SKM-1 treated with dmso at 0.1 percent for 144 hours (cell line): ENCODE measurements around the gene HNRNPU.
"Not testable (repeated sequence)": the region's sequence is repeated elsewhere in the genome, so short reads cannot be mapped to it uniquely, and the experiment has no call there.

ENCODE experiments used
- DNase-seq: peaks from one replicate; lab custom pipeline; 2025; ENCODE audit not compliant: unreplicated experiment; lab: John Stamatoyannopoulos, UW

Gene HNRNPU

DNA sequence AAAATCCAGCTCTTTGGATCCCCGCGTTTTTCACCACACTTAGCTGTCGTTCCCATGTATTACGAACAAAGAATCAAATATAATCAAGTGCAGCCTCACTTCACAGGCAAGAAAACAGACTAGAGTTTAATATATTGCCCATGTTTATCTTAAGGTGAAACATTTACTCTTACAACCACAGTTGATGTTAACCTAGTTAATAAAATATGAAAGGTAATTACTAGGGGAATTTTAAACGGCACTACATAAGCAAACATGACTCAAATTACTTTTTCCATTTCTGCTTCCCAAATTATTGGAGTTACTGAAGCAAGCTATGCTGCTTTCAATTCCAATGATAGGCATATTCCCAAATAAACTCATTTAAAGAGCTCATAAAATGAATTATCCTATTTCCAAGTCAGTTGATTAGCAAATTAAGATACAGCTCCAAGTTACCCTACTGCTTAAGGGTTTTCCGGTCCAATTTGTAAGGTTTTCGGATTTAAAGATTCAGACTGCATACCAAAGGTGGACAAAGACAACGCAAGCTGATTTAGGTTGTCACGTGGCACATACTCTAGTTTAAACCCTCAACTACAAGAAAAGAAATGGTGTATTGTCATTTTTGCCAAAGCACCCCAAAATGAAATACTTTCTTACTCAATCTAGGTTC is 22.9 kb downstream of the HNRNPU start:
- DNase-seq, result no peak

DNA sequence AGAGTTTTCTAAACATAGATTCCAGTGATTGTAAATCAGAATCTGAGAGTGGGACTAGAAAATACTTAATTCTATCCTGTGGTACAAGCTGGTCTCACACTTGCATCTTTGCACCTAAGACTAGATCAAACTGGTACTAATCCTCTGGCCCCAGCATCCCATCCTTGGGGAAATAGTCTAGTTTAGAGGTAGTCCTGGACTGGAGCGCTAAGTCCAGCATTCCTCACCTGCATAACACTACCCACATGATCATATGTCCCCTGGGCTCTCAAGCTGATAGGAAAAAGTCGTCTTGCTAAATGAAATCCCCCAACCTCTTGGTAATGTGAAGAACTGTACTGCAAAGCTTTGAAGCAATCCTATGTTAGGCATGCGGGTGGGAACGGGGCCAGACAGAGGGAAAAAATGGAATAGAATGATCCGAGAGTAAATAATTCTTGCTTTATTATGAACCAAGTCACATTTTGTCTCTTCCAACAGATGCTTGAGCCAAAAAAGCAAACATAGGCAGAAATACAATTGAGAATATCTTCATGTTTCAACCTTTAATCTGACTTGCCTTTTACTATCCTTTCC is 24.0 kb downstream of the HNRNPU start:
- no peak for DNase-seq

DNA sequence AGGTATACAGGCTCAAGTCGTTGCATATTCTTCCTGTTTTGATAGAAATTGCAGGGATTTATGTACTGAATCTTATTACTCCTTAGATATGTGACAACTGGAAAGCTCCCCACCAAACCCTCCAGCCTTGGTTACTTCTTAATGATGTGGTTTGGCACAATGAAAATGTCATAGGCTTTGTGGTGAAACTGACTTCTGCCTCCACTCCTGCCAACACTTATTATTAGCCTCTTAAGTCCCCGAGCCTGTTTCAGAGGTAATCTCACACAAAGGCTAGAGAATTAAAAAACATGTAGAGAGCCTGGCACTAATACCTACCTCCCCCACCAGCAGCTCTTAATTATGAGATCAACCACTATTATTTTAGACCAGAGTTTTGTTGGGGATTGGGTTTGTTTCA is 24.7 kb downstream of the HNRNPU start:
- no peak for DNase-seq

DNA sequence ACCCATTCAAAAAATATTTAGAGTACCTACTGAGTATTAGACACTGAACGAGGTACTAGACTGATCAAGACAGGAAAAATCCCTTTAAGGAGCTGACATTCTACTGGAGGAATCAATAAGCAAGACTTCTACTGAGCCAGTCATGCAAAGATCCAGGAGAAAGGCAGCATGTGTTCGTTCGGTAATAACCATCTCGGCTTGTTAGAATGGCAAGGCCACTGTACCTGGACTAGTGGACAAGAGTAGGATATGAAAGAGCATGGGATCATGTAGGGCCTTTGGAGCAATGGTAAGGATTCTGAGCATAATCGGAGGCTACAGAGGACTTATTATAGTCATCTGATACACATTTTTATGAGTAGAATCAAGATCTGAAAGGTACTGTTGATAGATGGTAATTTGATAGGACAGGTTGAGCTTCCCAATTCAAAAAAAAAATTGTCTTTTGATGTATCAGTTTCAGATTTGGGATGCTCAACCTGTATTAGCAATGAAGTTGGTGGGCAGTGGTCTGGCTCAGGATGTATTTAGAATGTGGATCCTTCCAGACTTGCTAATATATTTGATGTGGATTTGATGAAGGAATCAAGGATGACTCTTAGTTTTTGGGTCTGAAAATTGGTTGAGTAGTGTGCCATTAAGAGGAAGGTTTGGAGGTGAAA is 26.6 kb downstream of the HNRNPU start:
- no peak for DNase-seq

DNA sequence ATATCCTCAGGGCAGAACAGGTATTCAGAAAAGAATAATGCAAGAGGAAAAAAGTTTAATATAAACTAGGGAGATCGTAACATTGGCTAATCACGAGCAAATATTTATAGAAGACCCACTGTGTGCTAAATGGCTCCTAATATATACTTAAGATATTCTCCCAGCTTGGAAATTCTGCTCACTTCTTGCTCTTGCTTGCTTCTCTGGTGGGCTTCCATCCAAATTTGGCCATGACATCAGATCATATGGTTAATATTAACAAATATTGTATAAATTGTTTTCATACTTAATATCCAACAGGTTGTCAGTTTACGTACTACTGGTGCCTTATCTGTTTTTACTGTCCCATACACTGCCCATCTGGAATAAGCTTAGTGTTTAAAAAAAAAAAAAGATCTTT is 27.8 kb downstream of the HNRNPU start:
- no peak for DNase-seq

DNA sequence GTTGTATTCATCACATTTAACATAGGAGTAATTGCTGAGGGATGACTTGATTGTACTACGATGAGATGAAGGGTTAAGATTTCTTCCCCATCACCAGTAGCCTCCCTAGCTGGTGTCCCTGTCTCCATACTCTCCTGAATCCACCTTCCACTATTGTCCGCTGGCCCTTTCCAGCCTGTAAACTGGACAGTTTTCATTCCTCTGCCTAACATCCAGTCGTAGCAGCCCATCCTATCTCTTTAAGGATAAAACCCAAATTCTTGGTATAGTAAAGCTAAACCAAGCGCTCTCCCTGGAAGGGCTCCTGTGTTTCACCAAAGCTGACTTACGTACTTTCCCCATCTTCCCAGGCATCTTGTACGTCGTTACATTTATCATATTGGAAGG is 28.2 kb downstream of the HNRNPU start:
- peak; percentile 42 for DNase-seq

DNA sequence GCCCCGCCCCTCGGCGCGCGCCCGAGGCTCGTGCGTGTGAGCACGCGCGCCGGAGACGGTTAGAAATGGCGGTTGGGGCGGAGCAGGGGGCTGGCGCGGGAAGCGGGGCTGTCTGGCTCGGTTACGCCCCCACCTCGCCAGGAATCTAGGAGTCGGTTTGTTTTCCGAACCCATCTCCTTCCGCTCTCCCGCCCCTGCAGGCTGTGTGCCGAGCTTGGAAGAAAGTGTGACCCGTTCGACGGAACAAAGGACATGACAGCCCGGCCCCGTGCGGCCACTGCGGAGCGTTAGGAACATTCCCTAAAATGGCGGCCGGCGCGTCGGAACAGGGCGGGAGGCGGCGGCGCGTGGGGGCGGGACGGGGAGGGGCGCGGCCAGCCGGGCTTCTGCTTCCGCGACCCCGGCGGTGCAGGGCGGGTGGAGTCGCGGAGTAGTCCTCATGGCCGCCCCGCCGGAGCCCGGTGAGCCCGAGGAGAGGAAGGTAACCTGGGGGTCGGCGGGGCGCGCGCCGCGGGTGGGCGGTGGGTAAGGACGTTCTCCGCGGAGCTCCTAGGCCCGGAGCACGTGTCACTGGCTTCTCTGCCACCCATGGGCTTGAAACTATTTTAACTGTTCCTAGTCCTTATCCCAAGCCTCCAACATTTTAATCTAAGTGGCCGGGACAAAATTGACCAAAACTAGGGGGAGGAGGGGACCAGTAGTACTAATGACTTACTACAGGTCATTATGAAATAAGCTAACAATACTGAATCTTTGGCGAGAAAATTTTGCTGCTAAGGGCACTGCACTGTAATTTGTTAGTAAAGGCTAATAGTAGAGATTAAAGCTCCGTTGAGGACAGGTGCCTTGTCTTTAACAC is 28.8 kb downstream of the HNRNPU start, which contains the start of gene COX20:
Gene COX20 (plus strand): TSS at position 383 of the 859 bp plus-strand sequence. CDS start 57 bp downstream, at position 440.
- DNase-seq, result peak; percentile 97

DNA sequence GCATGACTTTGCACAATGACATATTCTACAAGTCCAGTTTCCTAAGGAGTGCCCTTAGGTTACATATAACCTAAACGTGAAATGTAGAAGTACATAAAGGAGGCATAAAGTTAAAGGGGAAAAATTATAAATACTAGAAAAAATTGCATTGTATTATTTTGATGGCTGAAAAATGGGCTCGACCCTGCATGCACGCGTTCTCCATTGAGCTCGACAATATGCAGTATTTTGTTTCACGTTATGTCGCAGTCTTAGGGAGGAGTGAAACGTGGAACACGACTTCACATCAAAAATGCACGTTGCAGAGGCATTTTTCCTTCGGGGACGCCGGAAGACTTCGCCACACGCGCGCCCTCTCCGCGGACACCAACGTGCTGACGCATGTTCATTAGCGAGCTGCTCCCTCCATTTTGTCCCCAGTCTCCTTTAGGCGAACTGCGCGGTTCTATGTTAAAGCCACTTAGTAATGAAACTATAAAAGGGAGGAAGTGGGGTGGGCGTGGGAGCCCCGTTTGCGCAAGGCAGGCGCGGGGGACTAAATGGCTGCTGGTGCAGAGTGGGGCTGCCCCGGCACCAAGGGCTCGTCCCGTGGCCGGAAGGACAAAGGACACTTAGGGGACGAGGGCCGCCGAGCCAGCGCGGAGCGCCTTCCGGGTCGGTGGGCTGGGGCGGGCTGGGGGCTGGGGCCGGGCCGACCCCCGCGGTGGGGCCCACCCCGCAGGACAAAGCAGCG is 29.6 kb downstream of the HNRNPU start:
- peak; percentile 97 for DNase-seq

DNA sequence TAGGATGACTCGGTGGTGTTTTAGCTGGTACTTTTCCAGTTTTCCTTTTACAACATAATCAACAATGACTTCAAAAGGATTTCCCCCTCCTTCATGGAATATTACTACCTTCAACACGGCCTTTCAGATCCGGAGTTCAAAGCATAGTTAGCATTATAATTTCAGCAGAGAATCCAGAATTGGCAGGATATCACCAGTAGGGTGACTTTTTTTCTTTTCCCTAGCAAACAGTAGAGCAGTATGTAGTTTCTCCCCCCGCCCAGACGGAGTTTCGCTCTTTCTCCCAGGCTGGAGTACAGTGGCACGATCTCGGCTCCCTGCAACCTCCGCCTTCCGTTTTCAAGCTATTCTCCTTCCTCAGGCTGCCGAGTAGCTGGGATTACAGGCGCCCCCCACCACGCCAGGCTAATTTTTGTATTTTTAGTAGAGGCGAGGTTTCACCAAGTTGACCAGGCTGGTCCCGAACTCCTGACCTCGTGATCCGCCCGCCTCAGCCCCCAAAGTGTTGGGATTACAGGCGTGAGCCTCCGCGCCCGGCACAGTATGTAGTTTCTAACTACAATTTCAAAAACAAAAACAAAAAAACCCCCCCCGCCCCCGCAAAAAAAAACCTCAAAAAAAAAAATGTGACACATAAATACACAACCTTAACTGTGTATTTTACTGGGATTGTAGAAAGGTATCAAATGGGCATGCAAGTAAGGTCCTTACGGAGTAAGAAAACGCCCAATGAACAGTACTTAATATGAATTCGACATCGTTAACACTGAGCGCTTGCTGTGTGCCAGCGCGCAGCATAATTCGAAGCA is 30.4 kb downstream of the HNRNPU start:
- peak; percentile 91 for DNase-seq

DNA sequence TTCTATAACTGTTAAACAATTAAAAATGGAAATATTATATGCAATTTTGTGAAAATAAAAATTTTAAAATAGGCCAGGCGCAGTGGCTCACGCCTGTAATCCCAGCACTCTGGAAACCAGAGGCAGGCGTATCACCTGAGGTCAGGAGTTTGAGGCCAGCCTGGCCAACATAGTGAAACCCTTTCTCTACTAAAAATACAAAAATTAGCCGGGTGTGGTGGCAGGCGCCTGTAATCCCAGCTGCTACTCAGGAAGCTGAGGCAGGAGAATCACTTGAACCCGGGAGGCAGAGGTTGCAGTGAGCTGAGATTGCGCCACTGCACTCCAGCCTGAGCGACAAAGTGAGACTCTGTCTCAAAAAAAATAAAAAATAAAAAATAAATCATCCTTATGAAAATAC is 31.1 kb downstream of the HNRNPU start:
- DNase-seq, result not testable (repeated sequence)

DNA sequence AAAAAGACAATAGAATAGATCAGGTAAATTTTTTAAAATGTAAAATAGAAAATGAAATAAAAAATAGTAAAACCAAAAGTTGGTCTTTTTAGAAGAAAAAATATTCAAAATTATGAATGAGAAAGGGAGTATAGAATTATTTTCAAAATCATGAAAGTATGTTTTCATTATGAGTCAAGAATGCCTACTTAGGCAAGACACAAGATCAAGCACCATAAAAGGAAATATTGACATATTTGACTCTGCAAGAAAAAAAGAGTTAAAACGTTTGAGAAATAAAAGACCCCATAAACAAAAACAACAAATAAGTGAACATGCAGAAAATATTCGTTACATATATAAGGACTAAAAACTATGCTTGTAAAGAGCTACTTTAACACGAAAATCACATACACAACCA is 33.7 kb downstream of the HNRNPU start:
- no peak for DNase-seq

DNA sequence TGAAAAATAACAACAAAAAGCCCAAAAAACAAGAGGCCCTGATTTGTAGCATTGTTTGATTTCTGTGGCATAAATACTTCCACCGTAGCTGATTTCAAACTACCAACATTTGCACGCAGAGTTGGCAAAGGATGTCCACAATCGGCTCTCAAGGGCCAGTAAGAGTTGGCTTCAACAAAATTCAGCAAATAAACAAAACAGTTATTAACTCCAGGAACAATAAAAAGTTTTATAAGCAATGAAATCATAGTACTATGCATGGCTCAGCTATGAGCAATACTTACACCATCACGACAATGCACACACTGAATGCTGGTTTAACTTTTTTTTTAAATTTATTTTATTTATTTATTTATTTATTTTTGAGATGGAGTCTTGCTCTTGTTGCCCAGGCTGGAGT is 37.6 kb downstream of the HNRNPU start:
- DNase-seq, result no peak

DNA sequence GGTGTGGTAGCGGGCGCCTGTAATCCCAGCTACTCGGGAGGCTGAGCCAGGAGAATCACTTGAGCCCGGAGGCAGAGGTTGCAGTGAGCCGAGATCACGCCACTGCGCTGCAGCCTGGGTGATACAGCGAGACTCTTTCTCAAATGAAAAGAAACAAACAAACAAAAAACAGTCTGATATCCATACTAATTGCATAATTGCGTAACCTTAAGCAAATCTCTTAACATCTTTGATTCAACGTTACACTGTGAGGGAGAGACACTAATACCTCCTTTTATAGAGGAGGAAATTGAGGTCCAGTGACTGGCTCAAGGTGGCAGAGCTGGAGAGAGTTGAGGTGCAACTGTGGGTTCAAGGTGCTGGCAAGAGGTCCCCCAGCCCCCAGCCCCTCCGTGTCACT is 41.5 kb downstream of the HNRNPU start:
- DNase-seq, result no peak

DNA sequence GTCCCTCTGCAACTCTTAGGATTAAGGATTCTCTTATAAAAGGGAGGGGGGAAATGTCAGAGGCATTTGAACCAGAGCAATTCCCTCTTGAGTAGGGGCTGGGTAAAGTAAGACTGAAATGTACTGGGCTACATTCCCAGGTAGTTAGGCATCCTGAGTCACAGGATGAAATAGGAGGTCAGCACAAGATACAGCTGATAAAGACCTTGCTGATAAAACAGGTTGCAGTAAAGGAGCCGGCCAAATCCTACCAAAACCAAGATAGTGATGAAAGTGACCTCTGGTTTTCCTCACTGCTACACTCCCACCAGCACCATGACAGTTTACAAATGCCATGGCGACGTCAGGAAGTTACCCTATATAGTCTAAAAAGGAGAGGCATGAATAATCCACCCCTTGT is 43.2 kb downstream of the HNRNPU start:
- DNase-seq, result no peak

DNA sequence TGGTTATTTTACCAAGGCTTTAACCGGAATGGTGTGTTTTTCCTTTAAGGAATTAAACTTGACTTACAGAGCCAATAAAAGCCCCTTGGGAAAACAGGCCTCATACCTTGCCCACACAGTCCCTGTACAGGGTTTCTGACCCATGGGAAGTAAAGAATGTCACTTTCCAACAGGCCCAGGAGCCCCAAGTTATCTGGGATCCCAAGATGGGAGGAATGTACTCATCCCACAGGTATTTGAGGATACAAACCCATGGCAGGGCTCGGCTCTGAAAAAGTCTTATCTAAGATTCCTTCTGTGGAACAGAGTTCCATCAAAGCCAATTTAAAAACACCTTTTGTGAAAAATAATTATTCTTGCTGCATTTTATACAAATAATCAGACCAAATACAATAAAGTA is 44.2 kb downstream of the HNRNPU start:
- no peak for DNase-seq

DNA sequence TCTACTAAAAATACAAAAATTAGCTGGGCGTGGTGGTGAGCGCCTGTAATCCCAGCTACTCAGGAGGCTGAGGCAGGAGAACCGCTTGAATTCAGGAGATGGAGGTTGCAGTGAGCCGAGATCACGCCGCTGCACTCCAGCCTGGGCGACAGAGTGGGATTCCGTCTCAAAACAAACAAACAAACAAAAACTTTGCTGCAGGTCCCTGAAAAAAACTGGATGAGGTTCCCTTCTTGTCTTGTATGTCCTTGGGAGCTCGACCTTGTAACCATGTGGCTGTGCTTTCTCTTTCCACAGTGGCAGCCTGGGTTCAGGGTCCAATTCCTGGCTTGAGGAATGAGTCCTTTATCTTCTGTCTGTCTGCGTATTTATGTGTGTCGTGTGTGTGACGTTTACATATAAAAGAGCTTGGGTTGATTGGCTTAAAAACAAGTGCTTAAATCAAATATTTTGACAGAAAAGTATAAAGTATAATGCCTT is 46.9 kb downstream of the HNRNPU start:
- no peak for DNase-seq

DNA sequence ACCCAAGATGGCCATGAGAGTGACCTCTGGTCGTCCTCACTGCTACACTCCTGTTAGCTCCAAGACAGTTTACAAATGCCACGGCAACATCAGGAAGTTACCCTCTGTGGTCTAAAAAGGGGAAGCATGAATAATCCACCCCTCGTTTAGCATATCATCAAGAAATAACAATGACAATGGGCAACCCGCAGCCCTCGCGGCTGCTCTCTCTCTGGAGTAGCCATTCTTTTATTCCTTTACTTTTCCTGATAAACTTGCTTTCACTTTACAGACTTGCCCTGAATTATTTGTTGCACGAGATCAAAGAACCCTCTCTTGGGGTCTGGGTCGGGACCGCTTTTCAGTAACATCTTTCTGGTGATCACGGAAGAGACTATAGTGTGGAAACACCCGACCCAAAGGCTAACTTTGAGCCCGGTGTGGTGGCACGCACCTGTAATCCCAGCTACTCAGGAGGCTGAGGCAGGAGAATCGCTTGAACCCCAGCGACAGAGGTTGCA is 48.7 kb downstream of the HNRNPU start:
- DNase-seq, result peak; percentile 93

DNA sequence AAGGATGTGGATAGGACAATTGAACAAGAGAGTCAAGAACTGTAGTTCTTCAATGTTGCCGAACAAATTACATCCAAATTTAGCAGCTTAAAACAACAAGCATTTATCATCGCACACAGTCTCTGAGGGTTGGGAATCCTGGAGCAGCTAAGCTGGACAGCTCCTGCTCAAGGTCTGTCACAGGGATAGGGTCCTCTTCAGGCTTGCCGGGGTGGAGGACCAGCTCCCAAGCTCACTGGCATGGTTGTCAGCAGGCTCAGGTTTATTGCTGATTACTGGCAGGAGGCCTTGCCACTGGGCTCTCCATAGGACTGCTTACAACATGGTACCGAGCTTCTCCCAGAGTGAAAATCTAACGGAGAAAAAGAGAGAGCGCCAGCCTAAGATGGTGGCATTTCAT is 51.0 kb downstream of the HNRNPU start:
- DNase-seq, result no peak

DNA sequence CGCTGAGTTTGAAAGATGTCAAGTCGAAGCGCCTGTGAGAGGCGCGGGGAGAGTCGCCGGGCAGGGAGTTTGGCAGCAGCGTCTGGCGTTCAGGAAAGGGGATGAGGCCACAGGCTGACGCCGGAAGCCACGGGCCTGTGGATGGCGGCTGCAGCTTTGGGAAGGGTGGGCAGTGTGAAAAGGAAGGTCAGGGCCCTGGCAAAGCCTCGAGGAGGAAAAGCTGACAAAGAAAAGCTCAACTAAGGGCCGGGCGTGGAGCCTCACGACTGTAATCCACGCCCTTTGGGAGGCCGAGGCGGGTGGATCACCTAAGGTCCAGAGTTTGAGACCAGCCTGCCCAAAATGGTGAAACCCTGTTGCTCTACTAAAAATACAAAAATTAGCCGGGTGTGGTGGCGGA is 54.1 kb downstream of the HNRNPU start:
- DNase-seq, result no peak

DNA sequence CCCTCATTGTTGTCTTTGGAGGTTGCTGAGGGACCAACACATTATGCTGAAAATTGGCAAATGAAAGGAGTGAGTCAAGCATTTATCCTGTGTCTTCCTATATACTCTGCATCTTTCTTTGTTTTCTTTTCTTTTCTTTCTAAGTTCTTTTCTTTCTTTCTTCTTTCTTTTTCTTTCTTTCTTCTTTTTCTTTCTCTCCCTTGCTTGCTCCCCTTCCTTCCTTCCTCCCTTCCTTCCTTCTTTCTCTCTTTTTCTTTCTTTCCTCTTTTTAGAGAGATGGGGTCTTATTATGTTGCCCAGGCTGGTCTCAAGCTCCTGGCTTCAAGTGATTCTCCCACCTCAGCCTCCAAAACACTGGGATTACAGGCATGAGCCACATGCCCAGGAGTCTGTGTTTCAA is 57.2 kb downstream of the HNRNPU start:
- no peak for DNase-seq
